Loucy (cell line): ENCODE results near the gene RIPOR3.

Source experiments
- H2AFZ ChIP-seq: fragments of 200-600 bp; sonication (generic); 2 replicates; pipeline ENCODE4 v1.6.0; 2016; ENCODE audit warnings: antibody characterized with exemption, mild to moderate bottlenecking, low read length, moderate library complexity
- H3F3A ChIP-seq: fragments of 200-600 bp; 2 replicates; pipeline ENCODE4 v1.6.0; 2016; ENCODE audit warnings: antibody characterized with exemption, low read depth, mild to moderate bottlenecking
- H3K27me3 ChIP-seq: fragments of 200-600 bp; sonication (generic); 2 replicates; pipeline ENCODE4 v1.6.1; 2014; ENCODE audit warnings: low read length, mild to moderate bottlenecking; ENCODE audit not compliant: insufficient read depth, poor library complexity, severe bottlenecking
- H3K36me3 ChIP-seq: fragments of 200-600 bp; sonication (generic); 2 replicates; pipeline ENCODE4 v1.6.1; 2016; ENCODE audit warnings: low read length; ENCODE audit not compliant: insufficient read depth
- H3K4me1 ChIP-seq: fragments of 200-600 bp; sonication (generic); 2 replicates; pipeline ENCODE4 v1.5.1; 2014; ENCODE audit warnings: low read length, mild to moderate bottlenecking; ENCODE audit not compliant: insufficient read depth, poor library complexity, severe bottlenecking
- H3K4me2 ChIP-seq: fragments of 200-600 bp; sonication (generic); 2 replicates; pipeline ENCODE4 v1.6.0; 2014; ENCODE audit warnings: antibody characterized with exemption, low read length, low read depth, mild to moderate bottlenecking; ENCODE audit not compliant: poor library complexity, severe bottlenecking
- H3K4me3 ChIP-seq: fragments of 200-600 bp; sonication (generic); 2 replicates; pipeline ENCODE4 v1.5.1; 2014; ENCODE audit warnings: low read length, mild to moderate bottlenecking, mixed read lengths; ENCODE audit not compliant: poor library complexity, severe bottlenecking
- H3K79me2 ChIP-seq: fragments of 200-600 bp; sonication (generic); 2 replicates; pipeline ENCODE4 v1.6.1; 2014; ENCODE audit warnings: low read length; ENCODE audit not compliant: insufficient read depth
- H3K9ac ChIP-seq: fragments of 200-600 bp; sonication (generic); 2 replicates; pipeline ENCODE4 v1.6.0; 2014; ENCODE audit warnings: mild to moderate bottlenecking, low read depth, low read length, moderate library complexity; ENCODE audit not compliant: poor library complexity, severe bottlenecking
- H3K9me2 ChIP-seq: fragments of 200-600 bp; sonication (generic); replicated peaks from 2 replicates; pipeline ENCODE4 v1.6.1; 2016; ENCODE audit warnings: low read depth, low read length, mixed read lengths
- H3K9me3 ChIP-seq: fragments of 200-600 bp; sonication (generic); 2 replicates; pipeline ENCODE4 v1.6.1; 2014; ENCODE audit warnings: mild to moderate bottlenecking, antibody characterized with exemption, low read length, low read depth; ENCODE audit not compliant: insufficient read depth
- H4K20me1 ChIP-seq: fragments of 200-600 bp; sonication (generic); 2 replicates; pipeline ENCODE4 v1.6.0; 2014; ENCODE audit warnings: antibody characterized with exemption, low read length, mild to moderate bottlenecking; ENCODE audit not compliant: insufficient read depth, poor library complexity, severe bottlenecking
- EZH2phosphoT487 ChIP-seq: fragments of 200-600 bp; IDR thresholded peaks from 2 replicates; pipeline ENCODE4 v1.6.1; 2018; ENCODE audit warnings: antibody characterized with exemption, mild to moderate bottlenecking, moderate library complexity, borderline replicate concordance
- TF ChIP-seq, protein P1 (sequence below): fragments of 200-600 bp; sonication (generic); conservative IDR thresholded peaks from 2 replicates; pipeline ENCODE4 v1.5.1; 2014; ENCODE audit warnings: mild to moderate bottlenecking, antibody characterized with exemption, low read length

The RIPOR3 gene

GRCh38 chr20:50607436-50607835, 83.9 kb downstream of the RIPOR3 start:
- Histone ChIP-seq H3K9me2 (no peaks in the 10 kb centered on the region), H3K79me2 (no peaks in the 10 kb centered on the region), H3K9ac (no peak overlapping the region), H3K4me1 (no peaks in the 10 kb centered on the region), H3K4me3 (no peak overlapping the region), H2AFZ (no peak overlapping the region), H3K27me3 (no peaks in the 10 kb centered on the region), H3K36me3 (no peaks in the 10 kb centered on the region), H3K4me2 (no peak overlapping the region), H3K9me3 (no peaks in the 10 kb centered on the region), H4K20me1 (no peaks in the 10 kb centered on the region), H3F3A (no peaks in the 10 kb centered on the region)
- TF ChIP-seq, protein P1, sequence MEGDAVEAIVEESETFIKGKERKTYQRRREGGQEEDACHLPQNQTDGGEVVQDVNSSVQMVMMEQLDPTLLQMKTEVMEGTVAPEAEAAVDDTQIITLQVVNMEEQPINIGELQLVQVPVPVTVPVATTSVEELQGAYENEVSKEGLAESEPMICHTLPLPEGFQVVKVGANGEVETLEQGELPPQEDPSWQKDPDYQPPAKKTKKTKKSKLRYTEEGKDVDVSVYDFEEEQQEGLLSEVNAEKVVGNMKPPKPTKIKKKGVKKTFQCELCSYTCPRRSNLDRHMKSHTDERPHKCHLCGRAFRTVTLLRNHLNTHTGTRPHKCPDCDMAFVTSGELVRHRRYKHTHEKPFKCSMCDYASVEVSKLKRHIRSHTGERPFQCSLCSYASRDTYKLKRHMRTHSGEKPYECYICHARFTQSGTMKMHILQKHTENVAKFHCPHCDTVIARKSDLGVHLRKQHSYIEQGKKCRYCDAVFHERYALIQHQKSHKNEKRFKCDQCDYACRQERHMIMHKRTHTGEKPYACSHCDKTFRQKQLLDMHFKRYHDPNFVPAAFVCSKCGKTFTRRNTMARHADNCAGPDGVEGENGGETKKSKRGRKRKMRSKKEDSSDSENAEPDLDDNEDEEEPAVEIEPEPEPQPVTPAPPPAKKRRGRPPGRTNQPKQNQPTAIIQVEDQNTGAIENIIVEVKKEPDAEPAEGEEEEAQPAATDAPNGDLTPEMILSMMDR, result no peak
- no peak for TF ChIP-seq EZH2phosphoT487

DNA sequence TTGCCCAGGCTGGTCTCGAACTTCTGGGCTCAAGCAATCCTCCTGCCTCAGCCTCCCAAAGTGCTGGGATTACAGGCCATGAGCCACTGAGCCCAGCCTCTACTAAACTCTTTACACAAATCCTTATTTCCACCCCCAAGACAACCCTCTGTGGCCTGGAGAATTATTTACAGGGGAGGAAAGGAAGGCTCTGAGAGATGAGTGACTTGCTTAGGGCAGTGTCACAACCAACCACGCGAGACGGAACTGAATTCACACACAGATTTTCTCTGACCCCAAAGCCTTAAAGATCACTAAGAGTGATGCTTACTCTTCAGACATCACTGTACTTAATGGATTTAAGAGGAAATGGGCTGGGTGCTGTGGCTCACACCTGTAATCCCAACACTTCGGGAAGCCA, 86.2 kb downstream of the RIPOR3 start:
- no peak overlapping the region for H3K4me2 ChIP-seq
- no peak overlapping the region for H2AFZ ChIP-seq
- no peak overlapping the region for H3K4me3 ChIP-seq
- TF ChIP-seq, protein P1, result no peak
- no peak for TF ChIP-seq EZH2phosphoT487
- peaks cover 6% of the 10 kb centered on the region for H3K4me1 ChIP-seq
- H4K20me1 ChIP-seq, result no peaks in the 10 kb centered on the region
- no peak overlapping the region for H3K9ac ChIP-seq
- no peaks in the 10 kb centered on the region for H3K27me3 ChIP-seq
- H3K9me3 ChIP-seq, result no peaks in the 10 kb centered on the region
- H3K36me3 ChIP-seq, result no peaks in the 10 kb centered on the region
- no peaks in the 10 kb centered on the region for H3K79me2 ChIP-seq
- H3K9me2 ChIP-seq, result no peaks in the 10 kb centered on the region
- H3F3A ChIP-seq, result no peaks in the 10 kb centered on the region

- H3K27me3 ChIP-seq, result no peaks in the 10 kb centered on the region
- no peak for TF ChIP-seq EZH2phosphoT487
- no peaks in the 10 kb centered on the region for H3K9me2 ChIP-seq
- H3K79me2 ChIP-seq, result no peaks in the 10 kb centered on the region
- H3K9ac ChIP-seq, result no peak overlapping the region
- H3F3A ChIP-seq, result no peaks in the 10 kb centered on the region
- H3K9me3 ChIP-seq, result no peaks in the 10 kb centered on the region
- H2AFZ ChIP-seq, result no peak overlapping the region
- H3K4me3 ChIP-seq, result no peak overlapping the region
- no peak overlapping the region for H3K4me2 ChIP-seq
- H3K4me1 ChIP-seq, result peaks cover 6% of the 10 kb centered on the region
- H3K36me3 ChIP-seq, result no peaks in the 10 kb centered on the region
- no peaks in the 10 kb centered on the region for H4K20me1 ChIP-seq
These were observed 86.9 kb downstream of the RIPOR3 start for GRCh38 chr20:50604451-50604850.

DNA sequence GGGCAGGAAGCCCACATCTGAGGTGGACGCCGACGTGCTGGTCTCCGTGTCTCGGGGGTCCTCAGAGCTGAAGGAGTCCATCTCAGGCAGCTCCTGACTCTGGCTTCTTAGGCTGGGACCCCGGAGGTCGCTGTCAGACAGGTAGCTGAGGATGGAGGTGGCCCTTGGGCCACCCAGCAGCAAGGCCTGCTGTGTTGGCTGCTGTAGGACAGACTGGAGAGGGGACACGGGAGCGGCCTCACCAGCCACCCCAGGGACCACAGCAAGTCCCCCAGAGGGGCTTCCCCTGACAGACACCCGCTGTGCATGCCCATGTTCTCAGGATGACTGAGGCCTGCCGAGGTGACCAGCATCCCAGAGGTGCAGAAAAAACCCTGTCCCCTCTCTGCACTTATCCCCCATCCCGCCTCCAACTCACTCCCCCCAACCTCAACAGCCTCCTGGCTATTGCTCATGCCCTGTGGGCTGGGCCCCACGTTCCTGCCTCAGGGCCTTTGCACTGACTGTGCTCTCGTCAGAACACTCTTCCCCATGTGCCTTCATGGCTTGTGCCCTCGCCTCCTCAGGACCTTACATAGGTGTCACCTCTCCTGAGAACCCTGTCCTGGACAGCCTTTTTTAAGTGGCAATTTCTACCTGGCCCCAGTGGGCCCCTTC, 88.8 kb downstream of the RIPOR3 start:
- Histone ChIP-seq H3K9me2 (no peaks in the 10 kb centered on the region), H3K79me2 (no peaks in the 10 kb centered on the region), H4K20me1 (no peaks in the 10 kb centered on the region), H3K9me3 (no peaks in the 10 kb centered on the region), H3K36me3 (no peaks in the 10 kb centered on the region), H3F3A (no peaks in the 10 kb centered on the region), H3K4me3 (no peak overlapping the region), H3K9ac (no peak overlapping the region), H2AFZ (no peak overlapping the region), H3K4me1 (peaks cover 6% of the 10 kb centered on the region), H3K4me2 (no peak overlapping the region), H3K27me3 (no peaks in the 10 kb centered on the region)
- TF ChIP-seq, protein P1, result no peak
- no peak for TF ChIP-seq EZH2phosphoT487
